ENCODE data around the gene IFNG-AS1. TPM values are rescaled to one million over a fixed set of nuclear protein-coding genes. Genes with fewer than 3 reads are reported as not detected.
A peak's percentile ranks its signal among the peaks of the same experiment; 100 is the strongest.

IFNG-AS1 gene
- polyA plus RNA-seq, 1 donor from 2014 or later = not detected

GRCh38 chr12:68042212-68042699 is 53.0 kb downstream of the IFNG-AS1 start:
- TF ChIP-seq POLR2AphosphoS5 (IDR thresholded peaks at IDR 0.05) = no peak
- TF ChIP-seq CTCF (IDR thresholded peaks at IDR 0.05; ENCODE audit: poor library complexity, severe bottlenecking) = peak; percentile 31
- no peak for TF ChIP-seq EP300 (conservative IDR thresholded peaks at IDR 0.05; ENCODE audit: poor library complexity, severe bottlenecking)
- Histone ChIP-seq H4K20me1 (ENCODE audit: insufficient read depth) (no peaks in the 10 kb centered on the region), H3K9me3 (ENCODE audit: low read length) (no peaks in the 10 kb centered on the region), H3K36me3 (ENCODE audit: insufficient read depth, low read length) (no peaks in the 10 kb centered on the region), H3K4me2 (ENCODE audit: low read length) (no peak overlapping the region), H3K79me2 (replicated peaks; ENCODE audit: insufficient read depth, low read length) (no peaks in the 10 kb centered on the region), H3K9me2 (ENCODE audit: insufficient read depth, low read length) (no peaks in the 10 kb centered on the region), H3K4me3 (ENCODE audit: low read length) (no peak overlapping the region), H3K27ac (ENCODE audit: low read length) (no peak overlapping the region), H2AFZ (ENCODE audit: low read depth, low read length) (no peak overlapping the region), H3K27me3 (ENCODE audit: insufficient read depth, low read depth, low read length) (no peaks in the 10 kb centered on the region), H3K9ac (ENCODE audit: low read length) (no peak overlapping the region), H3F3A (ENCODE audit: insufficient read depth, low read length, poor library complexity, severe bottlenecking) (peaks cover 6% of the 10 kb centered on the region)

GRCh38 chr12:68043435-68043834 is 54.2 kb downstream of the IFNG-AS1 start:
- Histone ChIP-seq H4K20me1 (ENCODE audit: insufficient read depth) (no peaks in the 10 kb centered on the region), H3K27ac (ENCODE audit: low read length) (no peak overlapping the region), H2AFZ (ENCODE audit: low read depth, low read length) (no peak overlapping the region), H3K9ac (ENCODE audit: low read length) (no peak overlapping the region), H3K79me2 (replicated peaks; ENCODE audit: insufficient read depth, low read length) (no peaks in the 10 kb centered on the region), H3F3A (ENCODE audit: insufficient read depth, low read length, poor library complexity, severe bottlenecking) (no peaks in the 10 kb centered on the region), H3K9me2 (ENCODE audit: insufficient read depth, low read length) (no peaks in the 10 kb centered on the region), H3K27me3 (ENCODE audit: insufficient read depth, low read depth, low read length) (no peaks in the 10 kb centered on the region), H3K4me3 (ENCODE audit: low read length) (no peak overlapping the region), H3K9me3 (ENCODE audit: low read length) (no peaks in the 10 kb centered on the region), H3K36me3 (ENCODE audit: insufficient read depth, low read length) (no peaks in the 10 kb centered on the region), H3K4me2 (ENCODE audit: low read length) (no peak overlapping the region)
- TF ChIP-seq CTCF (IDR thresholded peaks at IDR 0.05; ENCODE audit: poor library complexity, severe bottlenecking) (no peak), POLR2AphosphoS5 (IDR thresholded peaks at IDR 0.05) (no peak), TAF1 (IDR thresholded peaks at IDR 0.05; ENCODE audit: low read depth) (no peak), RAD21 (conservative IDR thresholded peaks at IDR 0.05) (no peak), REST (IDR thresholded peaks at IDR 0.05; ENCODE audit: borderline replicate concordance) (no peak), MXI1 (conservative IDR thresholded peaks at IDR 0.05; ENCODE audit: poor library complexity, severe bottlenecking) (no peak), EZH2 (IDR thresholded peaks at IDR 0.05; ENCODE audit: borderline replicate concordance, insufficient read depth, low read length, poor library complexity, severe bottlenecking) (no peak), SMC3 (conservative IDR thresholded peaks at IDR 0.05; ENCODE audit: poor library complexity) (no peak), EP300 (conservative IDR thresholded peaks at IDR 0.05; ENCODE audit: poor library complexity, severe bottlenecking) (no peak)
